Activated naive CD8-positive, alpha-beta T cell treated with anti-CD3 and anti-CD28 coated beads for 36 hours (primary cell): ENCODE data around the gene ACTA2. TPM values are rescaled to one million over a fixed set of nuclear protein-coding genes. Genes with fewer than 3 reads are reported as not detected.

ENCODE experiments used
- DNase-seq: peaks from one replicate; pipeline ENCODE4 v3.0.0; 2021
- H3K27ac Mint-ChIP-seq: one replicate; pipeline ENCODE4 v1.8.0; 2022; ENCODE audit warnings: mild to moderate bottlenecking, moderate library complexity, mixed read lengths
- H3K27me3 Mint-ChIP-seq: one replicate; pipeline ENCODE4 v1.8.0; 2022; ENCODE audit warnings: mild to moderate bottlenecking, mixed read lengths
- H3K36me3 Mint-ChIP-seq: one replicate; pipeline ENCODE4 v1.8.0; 2021; ENCODE audit warnings: mild to moderate bottlenecking, mixed read lengths
- H3K4me1 Mint-ChIP-seq: one replicate; pipeline ENCODE4 v1.8.0; 2021; ENCODE audit warnings: mixed read lengths
- H3K4me3 Mint-ChIP-seq: one replicate; pipeline ENCODE4 v1.8.0; 2022; ENCODE audit warnings: mild to moderate bottlenecking, moderate library complexity, mixed read lengths
- H3K9me3 Mint-ChIP-seq: one replicate; pipeline ENCODE4 v1.8.0; 2022; ENCODE audit warnings: mixed read lengths
- total RNA-seq, 2 experiments: library from RNA; stranded (reverse); gene quantifications; one replicate each; pipeline ENCODE4 v1.2.3, GENCODE V29; 2021

Gene ACTA2
- 1 to 10 TPM; 4.7 to 5.0 TPM for total RNA-seq

DNA sequence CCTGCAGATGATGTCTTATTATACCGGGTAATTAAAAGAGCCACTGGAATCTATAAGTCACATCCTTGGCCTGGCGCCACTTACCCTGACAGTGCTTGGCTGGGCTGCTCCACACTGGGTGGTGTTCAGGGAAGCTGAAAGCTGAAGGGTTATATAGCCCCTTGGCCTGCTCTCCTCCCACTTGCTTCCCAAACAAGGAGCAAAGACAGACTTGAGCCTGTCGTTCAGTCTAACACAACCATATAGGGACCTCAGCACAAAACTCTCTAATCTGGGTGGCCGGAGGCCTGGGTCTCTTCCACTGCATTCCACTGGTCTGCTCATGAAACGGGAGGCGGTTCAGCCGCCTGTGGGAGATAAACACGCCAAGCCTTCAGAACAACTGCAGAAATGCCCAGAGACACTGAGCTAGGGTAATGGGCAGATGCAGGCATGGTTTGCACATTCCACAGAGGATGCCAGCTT lies at the start of gene ACTA2:
Gene ACTA2 (minus strand): TSS at position 127 of the 465 bp plus-strand sequence. CDS start 3,843 bp downstream, outside the sequence.
- Mint-ChIP-seq H3K27me3 (no peaks in the 10 kb centered on the region), H3K4me1 (no peaks in the 10 kb centered on the region), H3K27ac (no peak within 1 kb of the TSS), H3K4me3 (no peak within 1 kb of the TSS), H3K9me3 (no peaks in the 10 kb centered on the region), H3K36me3 (peaks cover 5% of the 10 kb centered on the region)
- no peak for DNase-seq

DNA sequence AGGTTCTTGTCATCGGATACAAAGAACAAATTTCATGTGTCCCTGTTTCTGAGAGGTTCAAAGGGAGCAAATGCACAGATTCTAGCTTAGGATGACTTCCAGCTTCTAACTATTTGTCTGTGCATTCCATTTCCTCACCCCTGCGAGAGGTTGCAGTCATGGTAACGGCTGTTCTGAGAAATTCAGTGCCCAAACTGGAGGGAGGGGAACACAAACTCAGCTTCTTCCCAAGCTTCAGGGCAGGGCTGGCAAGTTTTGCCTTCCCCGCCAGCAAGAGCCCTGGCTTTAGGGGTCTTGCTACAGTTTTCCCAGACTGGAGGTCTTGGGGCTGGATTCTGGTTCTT lies 49.1 kb upstream of the ACTA2 start:
- Mint-ChIP-seq H3K27me3 (no peaks in the 10 kb centered on the region), H3K36me3 (peaks cover 28% of the 10 kb centered on the region), H3K4me1 (peaks cover 45% of the 10 kb centered on the region), H3K27ac (no peak overlapping the region), H3K9me3 (no peaks in the 10 kb centered on the region), H3K4me3 (no peak overlapping the region)
- DNase-seq, result no peak

DNA sequence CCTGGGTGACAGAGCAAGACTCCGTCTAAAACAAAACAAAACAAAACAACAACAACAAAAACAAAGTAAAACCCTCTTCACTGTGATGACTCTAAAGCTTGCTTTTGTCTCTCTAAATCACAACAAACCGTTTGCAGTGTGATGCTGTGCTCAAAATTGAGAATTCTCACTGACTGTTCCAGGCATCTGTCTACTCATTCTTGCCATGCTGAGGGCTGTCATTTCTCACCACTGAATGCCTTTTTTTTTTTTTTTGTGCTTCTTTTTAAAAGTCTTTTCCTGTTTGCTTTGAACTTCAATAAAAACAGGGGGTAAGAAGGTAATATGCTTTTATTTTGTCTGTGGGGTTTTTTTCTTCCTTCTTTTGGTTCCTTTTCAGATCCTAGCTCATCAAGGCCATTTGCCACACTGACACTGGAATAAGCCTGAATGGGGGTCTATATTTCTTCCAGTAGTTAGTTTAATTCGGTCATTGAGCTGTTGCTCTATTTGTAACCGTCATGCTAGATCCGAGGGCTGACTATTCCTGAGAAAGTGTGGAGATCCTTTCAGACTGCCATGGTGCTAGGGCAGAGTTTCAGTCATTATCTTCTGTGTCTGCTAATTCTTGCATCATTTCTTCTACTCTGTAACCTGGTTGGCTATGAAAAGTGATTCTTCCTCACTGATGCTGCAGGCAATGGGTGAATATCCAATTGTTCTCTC lies 48.6 kb upstream of the ACTA2 start:
- Mint-ChIP-seq H3K9me3 (no peaks in the 10 kb centered on the region), H3K4me1 (peaks cover 49% of the 10 kb centered on the region), H3K27me3 (no peaks in the 10 kb centered on the region), H3K36me3 (peaks cover 29% of the 10 kb centered on the region), H3K4me3 (no peak overlapping the region), H3K27ac (peak overlapping the region; percentile 57)
- no peak for DNase-seq

DNA sequence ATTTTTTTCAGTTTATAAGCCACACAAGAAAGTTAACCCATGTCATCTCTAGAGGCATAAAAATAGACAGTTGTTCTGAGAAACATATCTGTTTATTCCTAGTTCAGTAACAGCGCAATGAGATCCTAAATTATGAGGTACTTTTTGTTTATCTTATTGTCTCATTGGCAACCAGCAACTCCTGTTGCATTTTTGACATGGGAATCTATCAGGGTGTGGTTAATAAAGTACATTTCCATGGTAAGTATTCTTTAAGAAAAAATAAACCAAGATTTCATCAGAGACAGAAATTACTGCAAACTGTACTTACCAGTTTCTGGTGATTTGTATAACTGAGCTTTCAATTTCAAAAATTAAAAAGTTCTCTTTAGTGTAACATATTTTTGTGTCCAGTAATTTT lies 47.1 kb upstream of the ACTA2 start:
- no peak for DNase-seq
- H3K4me3 Mint-ChIP-seq, result no peak overlapping the region
- peaks cover 37% of the 10 kb centered on the region for H3K36me3 Mint-ChIP-seq
- H3K27me3 Mint-ChIP-seq, result no peaks in the 10 kb centered on the region
- peaks cover 61% of the 10 kb centered on the region for H3K4me1 Mint-ChIP-seq
- H3K9me3 Mint-ChIP-seq, result no peaks in the 10 kb centered on the region
- no peak overlapping the region for H3K27ac Mint-ChIP-seq

DNA sequence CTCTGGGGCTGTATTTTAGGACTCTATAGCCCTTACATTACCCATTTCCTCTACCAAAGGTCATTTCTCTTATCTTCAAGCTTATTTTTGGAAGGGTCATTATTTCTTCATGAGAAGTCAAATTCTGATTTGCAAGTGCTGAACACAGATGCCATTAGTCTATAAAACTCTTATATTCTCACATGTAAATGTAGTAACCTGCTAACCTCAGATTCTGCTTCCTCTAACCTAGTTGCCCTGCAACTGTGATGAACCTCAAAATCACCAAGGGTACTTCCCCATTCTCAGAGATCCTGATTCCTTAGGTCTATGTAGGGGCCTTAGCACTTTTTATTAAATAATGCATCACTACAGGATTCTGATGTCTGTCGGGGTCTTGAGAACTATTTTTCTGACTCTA lies 44.4 kb upstream of the ACTA2 start:
- DNase-seq, result no peak
- Mint-ChIP-seq H3K9me3 (no peaks in the 10 kb centered on the region), H3K4me1 (peaks cover 60% of the 10 kb centered on the region), H3K4me3 (no peak overlapping the region), H3K36me3 (peaks cover 28% of the 10 kb centered on the region), H3K27ac (no peak overlapping the region), H3K27me3 (no peaks in the 10 kb centered on the region)

DNA sequence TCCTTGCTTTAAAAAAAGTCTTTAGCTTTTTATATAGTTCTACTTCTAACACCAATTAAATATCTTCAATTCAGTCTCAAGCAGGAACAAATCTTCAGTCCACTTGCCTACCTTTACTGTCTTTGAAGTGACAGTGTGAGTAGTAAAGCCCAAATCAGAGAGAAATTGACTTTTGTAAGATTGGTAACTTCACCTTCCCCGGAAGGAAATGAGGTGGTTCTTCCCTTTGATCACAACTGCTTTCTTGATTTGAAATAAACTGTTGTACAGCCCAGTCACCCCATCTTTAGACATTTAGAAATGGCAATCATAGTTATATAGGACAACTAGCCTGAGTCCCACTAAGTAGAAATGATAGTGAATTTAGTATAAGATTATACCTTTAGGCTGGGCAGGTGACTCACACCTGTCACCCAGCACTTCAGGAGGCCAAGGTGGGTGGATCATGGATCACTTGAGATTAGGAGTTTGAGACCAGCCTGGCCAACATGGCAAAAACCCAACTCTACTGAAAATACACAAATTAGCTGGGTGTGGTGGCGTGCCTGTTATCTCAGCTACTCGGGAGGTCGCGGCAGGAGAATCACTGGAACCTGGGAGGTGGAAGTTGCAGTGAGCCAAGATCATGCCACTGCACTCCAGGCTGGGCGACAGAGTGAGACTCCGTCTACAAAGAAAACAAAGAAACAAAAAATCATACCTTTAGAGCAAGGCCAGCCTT lies 42.7 kb upstream of the ACTA2 start:
- H3K36me3 Mint-ChIP-seq, result peaks cover 24% of the 10 kb centered on the region
- peaks cover 50% of the 10 kb centered on the region for H3K4me1 Mint-ChIP-seq
- no peaks in the 10 kb centered on the region for H3K9me3 Mint-ChIP-seq
- no peak for DNase-seq
- H3K27me3 Mint-ChIP-seq, result no peaks in the 10 kb centered on the region
- peak overlapping the region; percentile 56 for H3K4me3 Mint-ChIP-seq
- peak overlapping the region; percentile 73 for H3K27ac Mint-ChIP-seq

DNA sequence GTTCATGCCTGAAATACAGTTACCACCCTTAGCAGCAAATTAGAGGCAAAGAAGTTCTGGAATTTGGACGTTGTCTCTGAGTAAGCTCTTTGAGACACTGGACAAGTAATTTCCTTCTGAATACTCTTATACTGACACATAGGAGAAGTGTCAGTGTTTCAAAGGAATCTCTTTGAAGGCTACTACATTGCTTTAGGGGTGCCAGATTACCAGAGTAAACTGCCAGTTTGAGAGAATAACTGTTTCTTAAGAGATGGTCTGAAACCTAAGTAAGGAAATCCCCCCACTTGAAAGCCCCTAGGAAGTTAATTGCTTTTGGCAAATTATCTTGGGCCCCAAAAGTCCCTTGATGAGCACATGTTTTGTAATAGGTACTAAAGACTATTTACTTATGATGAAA lies 41.4 kb upstream of the ACTA2 start:
- Mint-ChIP-seq H3K4me1 (peaks cover 57% of the 10 kb centered on the region), H3K27ac (peak overlapping the region; percentile 62), H3K9me3 (no peaks in the 10 kb centered on the region), H3K36me3 (peaks cover 22% of the 10 kb centered on the region), H3K4me3 (peak overlapping the region; percentile 37), H3K27me3 (no peaks in the 10 kb centered on the region)
- no peak for DNase-seq

DNA sequence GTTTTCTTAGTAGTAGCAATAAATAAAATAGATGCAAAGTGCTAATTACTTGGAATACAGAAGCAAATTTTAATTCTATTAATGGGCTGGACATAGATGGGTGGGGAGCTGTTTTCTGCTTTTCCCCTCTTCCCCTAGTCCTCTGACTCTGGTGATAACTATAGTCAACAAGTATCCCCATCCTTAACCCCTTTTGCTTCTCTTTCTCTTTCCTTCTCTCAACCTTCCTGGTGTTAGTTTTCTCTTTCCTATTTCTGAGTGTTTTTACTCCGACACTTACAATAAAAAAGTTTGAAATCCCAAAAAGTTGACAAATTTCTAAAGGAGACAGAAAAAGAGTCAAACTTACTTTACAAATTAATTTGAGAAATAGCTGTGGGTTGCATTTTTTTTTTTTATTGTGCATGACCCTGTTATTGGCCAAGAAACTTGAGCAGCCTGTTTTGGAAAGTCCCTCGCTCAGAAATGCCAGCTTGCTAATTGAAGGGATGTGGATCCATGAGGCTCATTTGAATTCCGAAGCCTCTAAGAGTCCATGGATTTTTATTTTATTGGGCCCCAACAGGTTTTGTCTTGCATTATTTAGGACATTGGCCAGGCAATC lies 40.5 kb upstream of the ACTA2 start:
- H3K4me3 Mint-ChIP-seq, result peak overlapping the region; percentile 75
- H3K27ac Mint-ChIP-seq, result peak overlapping the region; percentile 43
- no peaks in the 10 kb centered on the region for H3K27me3 Mint-ChIP-seq
- H3K4me1 Mint-ChIP-seq, result peaks cover 61% of the 10 kb centered on the region
- peaks cover 1% of the 10 kb centered on the region for H3K9me3 Mint-ChIP-seq
- peaks cover 20% of the 10 kb centered on the region for H3K36me3 Mint-ChIP-seq
- DNase-seq, result no peak

DNA sequence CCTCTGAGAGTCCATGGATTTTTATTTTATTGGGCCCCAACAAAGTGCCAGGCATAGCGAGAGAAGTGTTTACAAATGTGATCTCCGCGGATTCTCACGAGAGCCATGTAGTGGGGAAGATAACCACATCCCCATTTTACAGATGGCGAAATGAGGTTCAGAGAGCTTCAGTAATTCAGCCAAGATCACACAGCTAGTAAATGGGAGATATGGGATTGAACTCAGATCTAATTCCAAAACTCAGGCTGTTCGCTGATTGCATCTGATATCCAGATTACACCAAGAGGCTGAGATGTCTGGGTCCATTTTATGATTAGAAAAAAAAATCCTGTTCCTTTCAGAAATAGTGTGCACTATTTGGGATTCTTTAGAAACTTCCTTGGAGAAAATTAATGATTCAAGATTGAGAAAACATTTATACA lies 39.3 kb upstream of the ACTA2 start:
- peak overlapping the region; percentile 98 for H3K4me3 Mint-ChIP-seq
- no peaks in the 10 kb centered on the region for H3K27me3 Mint-ChIP-seq
- H3K9me3 Mint-ChIP-seq, result peaks cover 5% of the 10 kb centered on the region

DNA sequence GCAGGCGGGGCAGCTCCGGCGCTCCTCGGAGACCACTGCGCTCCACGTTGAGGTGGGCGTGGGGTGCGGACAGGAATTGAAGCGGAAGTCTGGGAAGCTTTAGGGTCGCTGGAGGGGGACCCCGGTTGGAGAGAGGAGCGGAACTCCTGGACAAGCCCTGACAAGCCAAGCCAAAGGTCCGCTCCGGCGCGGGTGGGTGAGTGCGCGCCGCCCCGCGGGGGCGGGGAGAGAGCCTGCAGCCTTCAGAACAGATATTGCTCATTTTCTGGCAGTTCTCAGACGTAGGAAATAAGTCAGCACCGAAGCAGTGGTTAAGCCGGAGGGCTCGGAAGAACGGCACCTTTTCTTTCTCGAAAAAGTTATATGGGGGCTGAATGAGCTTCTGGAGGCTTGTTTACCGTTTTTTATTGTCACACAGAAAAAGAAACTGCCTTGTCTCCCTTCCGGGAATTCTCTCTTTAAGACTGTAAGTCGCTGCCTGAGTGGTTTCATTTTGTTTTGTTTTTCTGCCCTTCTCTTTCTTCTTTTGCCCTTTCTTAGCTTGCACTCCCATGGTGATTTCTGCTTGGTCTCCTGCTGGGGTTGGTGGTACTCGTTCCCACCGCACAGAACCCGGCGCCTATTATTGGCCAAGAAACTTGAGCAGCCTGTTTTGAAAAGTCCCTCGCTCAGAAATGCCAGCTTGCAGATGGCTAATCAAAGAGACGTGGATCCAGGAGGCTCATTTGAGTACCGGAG lies 38.8 kb upstream of the ACTA2 start:
- peak overlapping the region; percentile 98 for H3K27ac Mint-ChIP-seq
- peak; percentile 77 for DNase-seq
- H3K4me1 Mint-ChIP-seq, result peaks cover 59% of the 10 kb centered on the region
- no peaks in the 10 kb centered on the region for H3K27me3 Mint-ChIP-seq
- peaks cover 29% of the 10 kb centered on the region for H3K36me3 Mint-ChIP-seq
- peak overlapping the region; percentile 98 for H3K4me3 Mint-ChIP-seq
- peaks cover 8% of the 10 kb centered on the region for H3K9me3 Mint-ChIP-seq

More for the DNA sequence above, 39.3 kb upstream of the ACTA2 start:
- Mint-ChIP-seq H3K36me3 (peaks cover 25% of the 10 kb centered on the region), H3K27ac (peak overlapping the region; percentile 98), H3K4me1 (peaks cover 61% of the 10 kb centered on the region)
- DNase-seq, result no peak

DNA sequence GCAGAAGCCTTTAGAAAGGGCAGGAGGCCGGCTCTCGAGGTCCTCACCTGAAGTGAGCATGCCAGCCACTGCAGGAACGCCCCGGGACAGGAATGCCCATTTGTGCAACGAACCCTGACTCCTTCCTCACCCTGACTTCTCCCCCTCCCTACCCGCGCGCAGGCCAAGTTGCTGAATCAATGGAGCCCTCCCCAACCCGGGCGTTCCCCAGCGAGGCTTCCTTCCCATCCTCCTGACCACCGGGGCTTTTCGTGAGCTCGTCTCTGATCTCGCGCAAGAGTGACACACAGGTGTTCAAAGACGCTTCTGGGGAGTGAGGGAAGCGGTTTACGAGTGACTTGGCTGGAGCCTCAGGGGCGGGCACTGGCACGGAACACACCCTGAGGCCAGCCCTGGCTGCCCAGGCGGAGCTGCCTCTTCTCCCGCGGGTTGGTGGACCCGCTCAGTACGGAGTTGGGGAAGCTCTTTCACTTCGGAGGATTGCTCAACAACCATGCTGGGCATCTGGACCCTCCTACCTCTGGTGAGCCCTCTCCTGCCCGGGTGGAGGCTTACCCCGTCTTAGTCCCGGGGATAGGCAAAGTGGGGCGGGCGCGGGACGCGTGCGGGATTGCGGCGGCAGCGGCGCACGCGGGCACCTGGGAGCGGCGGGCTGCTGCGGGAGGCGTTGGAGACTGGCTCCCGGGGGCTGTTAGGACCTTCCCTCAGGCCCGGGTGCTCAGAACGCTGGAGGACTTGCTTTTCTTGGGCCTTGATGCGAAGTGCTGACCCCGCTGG lies 38.0 kb upstream of the ACTA2 start, which contains the start of gene FAS:
Gene FAS (plus strand): TSS at position 415 of the 777 bp plus-strand sequence. CDS start 79 bp downstream, at position 494.
- Mint-ChIP-seq H3K9me3 (peaks cover 11% of the 10 kb centered on the region), H3K4me1 (peaks cover 53% of the 10 kb centered on the region), H3K27me3 (no peaks in the 10 kb centered on the region)

DNA sequence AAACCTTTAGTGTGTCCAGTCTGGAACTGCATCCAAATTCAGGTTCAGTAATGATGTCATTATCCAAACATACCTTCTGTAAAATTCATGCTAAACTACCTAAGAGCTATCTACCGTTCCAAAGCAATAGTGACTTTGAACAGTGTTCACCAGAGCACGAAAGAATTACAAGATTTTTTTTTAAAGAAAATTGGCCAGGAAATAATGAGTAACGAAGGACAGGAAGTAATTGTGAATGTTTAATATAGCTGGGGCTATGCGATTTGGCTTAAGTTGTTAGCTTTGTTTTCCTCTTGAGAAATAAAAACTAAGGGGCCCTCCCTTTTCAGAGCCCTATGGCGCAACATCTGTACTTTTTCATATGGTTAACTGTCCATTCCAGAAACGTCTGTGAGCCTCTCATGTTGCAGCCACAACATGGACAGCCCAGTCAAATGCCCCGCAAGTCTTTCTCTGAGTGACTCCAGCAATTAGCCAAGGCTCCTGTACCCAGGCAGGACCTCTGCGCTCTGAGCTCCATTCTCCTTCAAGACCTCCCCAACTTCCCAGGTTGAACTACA lies 37.3 kb upstream of the ACTA2 start:
- Mint-ChIP-seq H3K9me3 (peaks cover 11% of the 10 kb centered on the region), H3K36me3 (peaks cover 19% of the 10 kb centered on the region), H3K27me3 (no peaks in the 10 kb centered on the region), H3K4me3 (peak overlapping the region; percentile 98), H3K4me1 (peaks cover 46% of the 10 kb centered on the region), H3K27ac (peak overlapping the region; percentile 98)
- DNase-seq, result no peak

More for the DNA sequence above, 38.0 kb upstream of the ACTA2 start, which contains the start of gene FAS:
- Mint-ChIP-seq H3K4me3 (peak within 1 kb of the TSS; percentile 98), H3K36me3 (peaks cover 24% of the 10 kb centered on the region), H3K27ac (peak within 1 kb of the TSS; percentile 98)
- DNase-seq, result peak; percentile 80

DNA sequence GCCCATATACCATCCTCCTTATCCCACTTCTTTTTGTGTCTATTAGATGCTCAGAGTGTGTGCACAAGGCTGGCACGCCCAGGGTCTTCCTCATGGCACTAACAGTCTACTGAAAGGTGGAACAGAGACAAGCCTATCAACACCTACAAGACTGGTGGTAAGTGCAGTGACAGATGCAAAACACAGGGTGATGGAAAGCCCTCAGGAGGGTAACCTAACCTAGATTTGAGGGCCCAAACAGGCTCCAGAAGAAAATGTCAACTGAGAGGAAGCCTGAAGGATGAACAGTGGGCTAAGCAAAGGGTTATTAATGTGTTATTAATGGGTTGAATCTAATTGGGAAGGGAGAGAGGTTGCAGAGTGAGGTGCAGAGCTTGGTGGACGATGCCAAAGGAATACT lies 36.9 kb upstream of the ACTA2 start:
- peaks cover 11% of the 10 kb centered on the region for H3K9me3 Mint-ChIP-seq
- H3K27me3 Mint-ChIP-seq, result no peaks in the 10 kb centered on the region
- H3K4me3 Mint-ChIP-seq, result peak overlapping the region; percentile 98
- DNase-seq, result no peak
- no peak overlapping the region for H3K27ac Mint-ChIP-seq
- H3K36me3 Mint-ChIP-seq, result peaks cover 19% of the 10 kb centered on the region
- H3K4me1 Mint-ChIP-seq, result peaks cover 49% of the 10 kb centered on the region

DNA sequence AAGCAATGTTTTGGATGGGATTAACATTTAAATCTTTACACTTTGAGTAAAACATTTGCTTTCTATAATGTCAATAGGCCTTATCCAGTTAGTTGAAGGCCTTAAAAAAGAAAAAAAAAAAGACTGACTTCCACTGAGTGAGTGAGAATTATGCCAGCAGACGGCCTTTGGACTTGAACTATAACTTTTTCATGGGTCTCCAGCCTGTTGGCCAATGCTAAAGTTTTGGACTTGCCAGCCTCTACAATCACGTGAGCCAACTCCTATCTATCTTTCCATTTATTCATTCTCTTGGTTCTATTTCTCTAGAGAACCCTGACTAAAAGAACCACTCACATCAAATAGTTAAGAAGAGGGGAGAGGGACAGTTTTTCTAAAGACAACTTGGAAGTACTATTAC lies 35.3 kb upstream of the ACTA2 start:
- Mint-ChIP-seq H3K36me3 (peaks cover 19% of the 10 kb centered on the region), H3K9me3 (peaks cover 11% of the 10 kb centered on the region), H3K4me3 (no peak overlapping the region), H3K27ac (no peak overlapping the region), H3K4me1 (peaks cover 41% of the 10 kb centered on the region), H3K27me3 (no peaks in the 10 kb centered on the region)
- DNase-seq, result no peak
